NCI-H2081 (cell line): Measurements from ENCODE around the gene TRIM33.
"Not testable (repeated sequence)": the region's sequence is repeated elsewhere in the genome, so short reads cannot be mapped to it uniquely, and the experiment has no call there.

Experiments used
- DNase-seq, 2 experiments: peaks; one replicate each; lab custom pipeline; 2025; lab: John Stamatoyannopoulos, UW

TRIM33 gene

DNA sequence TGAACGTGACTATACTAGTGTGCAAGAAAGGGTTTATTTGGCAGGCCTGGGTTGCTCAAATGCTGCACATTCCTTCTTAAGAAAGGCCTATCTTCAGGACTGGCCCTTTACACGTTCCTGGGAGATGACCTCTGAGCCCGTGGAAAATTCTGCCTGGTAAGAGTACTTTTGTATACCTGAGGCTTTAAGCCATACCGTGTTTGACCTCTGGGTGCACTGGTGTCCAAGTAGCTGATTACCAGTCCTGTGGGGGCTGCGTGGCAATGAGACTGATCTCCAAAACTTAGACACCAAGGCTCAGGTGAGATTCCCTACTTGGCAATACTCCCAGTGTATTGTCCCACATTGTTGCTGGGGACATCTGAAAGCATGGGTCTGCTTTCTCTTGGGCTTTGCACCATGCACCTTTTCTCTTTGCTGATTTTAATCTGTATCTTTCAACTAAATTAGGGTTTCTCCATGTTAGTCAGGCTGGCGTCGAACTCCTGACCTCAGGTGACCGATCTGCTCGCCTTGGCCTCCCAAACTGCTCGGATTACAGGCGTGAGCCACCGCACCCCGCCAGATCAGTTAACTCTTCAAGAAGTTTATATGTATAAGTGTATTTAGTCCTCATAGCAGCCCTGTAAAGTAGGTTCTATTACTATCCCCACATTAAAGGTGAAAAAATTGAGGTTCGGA is 44.5 kb downstream of the TRIM33 start:
- no peak for DNase-seq

- DNase-seq, result no peak
These were observed 48.0 kb downstream of the TRIM33 start for GRCh38 chr1:114462963-114463362.

GRCh38 chr1:114462341-114462740 is 48.7 kb downstream of the TRIM33 start:
- no peak for DNase-seq

- DNase-seq, result no peak
These were observed 52.7 kb downstream of the TRIM33 start for GRCh38 chr1:114458237-114458777.

DNA sequence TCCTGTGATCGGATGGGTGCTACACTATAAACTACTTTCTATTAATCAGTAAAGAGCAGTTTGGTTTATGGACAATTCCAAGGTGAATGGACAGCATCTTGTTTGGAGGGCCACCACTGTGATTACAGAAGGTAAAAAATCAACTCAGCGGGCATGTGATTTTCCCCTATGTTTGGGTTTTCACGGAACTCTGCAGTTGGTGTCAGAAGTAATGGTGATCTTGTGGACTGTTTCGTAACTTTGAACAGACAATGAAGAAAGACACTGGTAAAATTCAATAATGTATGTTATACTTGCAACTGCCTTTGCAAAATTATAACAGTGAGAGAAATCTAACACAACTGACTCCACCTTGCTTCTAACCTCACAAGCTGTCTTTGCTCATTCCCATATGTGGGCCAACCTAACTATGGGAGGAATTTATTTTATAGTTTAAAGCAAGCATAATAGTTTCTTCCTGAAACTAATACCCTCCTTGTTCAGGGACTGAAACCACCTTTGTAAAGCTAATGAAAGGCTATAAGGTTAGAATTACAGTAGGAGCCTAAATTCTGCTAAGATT is 53.2 kb downstream of the TRIM33 start:
- DNase-seq, result no peak

DNA sequence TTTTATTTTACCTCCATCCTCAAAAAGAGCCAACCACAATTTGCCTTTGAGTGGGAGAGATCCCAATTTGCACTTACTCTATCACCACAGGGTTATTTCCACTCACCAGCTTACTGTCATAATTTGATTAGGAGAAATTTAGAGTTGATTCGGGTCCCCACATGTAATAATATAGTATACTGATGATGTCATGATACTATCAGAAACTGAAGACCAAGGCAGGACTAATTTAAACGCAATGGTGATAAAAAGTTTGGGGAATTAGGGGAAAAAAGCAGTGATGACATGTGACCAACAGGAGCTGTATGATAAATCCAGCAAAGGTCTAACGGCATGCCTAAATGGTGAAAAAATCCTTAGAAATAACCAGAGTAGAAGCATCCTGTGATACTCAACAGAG is 54.4 kb downstream of the TRIM33 start:
- DNase-seq, result no peak

DNA sequence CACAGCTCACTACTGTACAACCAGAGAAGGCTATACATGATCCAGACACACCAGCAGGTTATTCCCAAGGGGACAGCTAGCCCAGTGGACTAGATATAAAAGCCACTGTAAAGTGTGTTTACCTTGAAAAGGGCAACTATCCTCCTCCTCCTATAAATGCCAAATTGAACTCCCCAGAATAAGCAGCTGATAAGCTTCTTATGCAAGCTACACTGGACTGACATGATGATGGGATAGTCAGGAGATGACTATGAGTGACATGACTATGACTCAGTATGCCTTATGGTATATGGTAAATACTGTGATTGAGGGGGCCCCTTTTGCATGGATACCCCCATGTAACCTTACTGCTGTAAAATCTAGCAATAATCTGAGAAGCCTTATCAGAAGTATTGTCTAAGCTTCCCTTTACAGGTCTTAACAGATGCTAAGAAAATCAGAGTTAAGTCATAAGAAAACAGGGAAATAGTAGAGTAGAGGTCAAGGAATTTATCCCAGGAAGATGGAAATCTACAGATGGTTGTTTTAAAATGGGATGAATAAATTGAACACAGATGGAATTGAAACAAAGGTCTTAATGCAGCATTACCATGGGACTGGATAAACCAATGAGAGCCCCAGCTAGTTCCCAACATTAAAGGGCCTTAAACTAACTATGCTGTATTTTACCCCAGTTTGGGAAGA is 55.8 kb downstream of the TRIM33 start:
- no peak for DNase-seq

DNA sequence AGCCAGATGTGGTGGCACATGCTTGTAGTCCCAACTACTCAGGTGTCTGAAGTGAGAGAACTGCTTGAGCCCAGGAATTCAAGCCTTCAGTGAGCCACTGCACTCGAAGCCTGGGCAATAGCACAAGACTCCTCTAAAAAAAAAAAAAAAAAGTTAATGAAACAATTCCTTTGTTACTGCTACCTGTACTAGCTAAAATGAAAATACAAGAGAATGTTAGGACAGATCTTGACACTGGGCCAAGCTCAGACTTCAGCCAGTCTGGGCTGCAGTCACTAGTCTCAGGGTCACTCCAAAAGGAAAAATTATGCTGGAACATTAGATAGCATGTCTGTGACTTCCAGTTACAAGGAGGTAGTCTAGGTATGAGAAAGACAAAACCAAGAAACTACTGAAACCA is 56.5 kb downstream of the TRIM33 start:
- no peak for DNase-seq

DNA sequence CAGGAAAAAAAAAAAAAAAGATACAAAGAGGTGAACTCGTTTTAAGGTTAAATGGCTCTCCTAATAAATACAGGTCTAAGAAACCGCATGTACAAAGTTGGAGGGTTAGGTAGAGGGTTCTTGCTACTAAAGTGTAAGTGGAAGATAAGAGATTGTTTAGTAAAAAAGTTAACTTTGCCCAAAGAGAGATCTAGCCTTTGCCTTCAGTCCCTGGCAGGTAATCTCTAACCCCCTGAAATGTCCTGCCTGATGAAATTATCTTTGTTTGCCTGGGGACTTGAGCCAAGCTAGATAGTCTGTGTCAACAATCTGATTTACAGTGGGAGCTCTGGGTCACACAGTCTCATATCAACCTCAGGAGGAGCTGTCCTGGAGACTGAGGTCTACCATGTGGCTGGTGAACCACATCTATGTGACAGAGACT is 57.6 kb downstream of the TRIM33 start:
- no peak for DNase-seq

GRCh38 chr1:114448370-114449036 is 62.5 kb downstream of the TRIM33 start:
- no peak for DNase-seq

DNA sequence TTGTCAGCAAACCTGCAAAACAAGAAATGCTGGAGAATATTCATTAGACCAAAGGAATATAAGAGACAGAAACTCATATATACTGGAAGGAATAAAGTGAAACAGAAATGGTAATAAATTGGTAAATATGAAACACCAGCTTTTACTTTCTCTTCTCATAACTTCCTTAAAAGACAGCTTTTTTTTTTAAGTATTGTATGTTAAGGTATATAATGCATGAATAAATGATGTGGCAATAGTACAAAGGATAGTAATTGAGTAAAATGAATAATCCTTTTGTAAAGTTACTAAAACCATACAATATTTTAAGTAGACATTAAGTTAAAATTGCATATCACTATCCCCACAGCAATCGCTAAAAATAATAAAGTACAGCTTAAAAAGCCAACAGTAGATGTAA is 64.8 kb downstream of the TRIM33 start:
- DNase-seq, result no peak

- not testable (repeated sequence) for DNase-seq
These were observed 67.8 kb downstream of the TRIM33 start for GRCh38 chr1:114443226-114443625.

DNA sequence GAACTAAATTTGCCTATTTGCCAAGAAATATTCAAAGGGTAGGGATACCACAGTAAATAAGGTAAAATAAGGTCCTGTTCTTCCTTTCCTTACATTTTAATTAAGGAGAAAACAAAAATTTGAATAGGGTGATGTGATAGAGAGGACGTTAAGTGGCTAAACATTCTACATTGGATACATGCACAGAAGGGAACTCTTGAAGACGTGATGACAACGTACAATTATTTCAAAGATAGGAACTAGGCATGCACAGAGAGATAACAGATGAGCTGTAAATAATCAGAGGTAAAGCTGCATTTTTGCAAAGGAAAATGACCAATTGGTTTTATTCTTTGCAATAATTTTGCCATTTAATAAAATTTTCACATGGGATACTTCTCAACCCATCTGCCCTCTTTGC is 69.7 kb downstream of the TRIM33 start:
- no peak for DNase-seq

DNA sequence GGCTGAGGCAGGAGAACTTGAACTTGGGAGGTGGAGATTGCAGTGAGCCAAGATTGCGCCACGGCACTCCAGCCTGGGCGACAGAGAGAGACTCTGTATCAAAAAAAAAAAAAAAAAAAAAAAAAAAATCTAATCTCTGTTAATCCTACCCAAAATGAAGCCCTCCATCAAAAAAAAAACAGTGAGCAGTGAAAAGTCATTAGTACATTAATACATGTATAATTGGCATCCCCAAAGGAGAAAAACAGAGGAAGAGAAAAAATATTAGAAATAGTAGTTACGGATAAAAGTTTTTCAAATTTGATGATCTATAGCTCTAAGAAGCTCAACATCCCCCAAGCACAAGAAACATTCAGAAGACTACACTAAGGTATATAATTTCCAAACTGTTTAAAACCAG is 71.6 kb downstream of the TRIM33 start:
- no peak for DNase-seq

DNA sequence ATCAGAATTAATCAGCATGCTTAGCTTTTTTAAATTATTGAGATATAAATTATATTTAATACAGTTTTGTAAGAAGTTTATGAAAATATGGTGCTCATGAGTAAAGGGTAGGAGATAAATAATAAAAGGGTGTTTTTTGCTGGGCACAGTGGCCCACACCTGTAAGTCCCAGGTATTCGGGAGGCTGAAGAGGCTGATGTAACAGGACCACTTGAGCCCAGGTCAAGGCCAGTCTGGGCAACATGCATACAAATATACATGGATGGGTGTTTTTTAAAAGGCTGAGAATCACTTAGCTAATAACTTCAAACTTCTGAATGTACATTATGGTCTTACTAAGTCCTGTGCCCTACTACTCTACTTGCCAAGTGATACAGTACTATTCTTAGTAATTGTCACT is 73.2 kb downstream of the TRIM33 start:
- DNase-seq, result no peak

GRCh38 chr1:114436799-114437198 is 74.2 kb downstream of the TRIM33 start:
- DNase-seq, result no peak

GRCh38 chr1:114435088-114435715 is 75.8 kb downstream of the TRIM33 start:
- no peak for DNase-seq

- DNase-seq, result no peak
These were observed 80.0 kb downstream of the TRIM33 start for GRCh38 chr1:114431026-114431425.

DNA sequence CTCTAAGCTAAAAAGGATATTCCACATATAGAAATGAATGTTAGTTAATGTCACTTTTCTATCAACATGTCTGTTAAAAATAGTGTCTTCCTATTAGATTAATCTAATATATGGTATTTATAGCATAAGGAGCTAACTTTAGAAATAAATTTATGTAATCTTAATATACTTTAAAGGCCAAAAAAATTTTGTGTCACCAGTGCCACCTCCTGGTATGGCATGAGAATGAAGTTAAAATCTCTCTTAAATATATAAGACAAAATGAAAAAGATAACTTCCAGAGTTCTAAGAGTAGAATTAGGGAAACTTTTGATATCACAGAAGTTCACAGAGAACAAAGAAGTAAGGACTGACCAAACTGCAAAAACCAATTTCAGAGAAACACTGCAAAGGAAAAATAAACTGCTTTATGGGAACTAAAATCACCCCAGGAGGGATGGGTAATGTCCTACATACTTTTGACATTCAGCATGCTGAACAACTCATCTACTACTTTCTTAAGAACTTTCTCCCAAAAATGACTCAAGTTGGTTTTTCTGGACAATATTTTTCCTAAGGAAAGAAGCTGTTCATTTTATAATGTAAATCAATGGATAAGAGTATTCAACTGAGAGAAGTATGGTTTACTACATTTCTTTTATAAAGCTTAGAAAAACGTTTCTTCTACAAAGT is 82.8 kb downstream of the TRIM33 start:
- DNase-seq, result no peak

DNA sequence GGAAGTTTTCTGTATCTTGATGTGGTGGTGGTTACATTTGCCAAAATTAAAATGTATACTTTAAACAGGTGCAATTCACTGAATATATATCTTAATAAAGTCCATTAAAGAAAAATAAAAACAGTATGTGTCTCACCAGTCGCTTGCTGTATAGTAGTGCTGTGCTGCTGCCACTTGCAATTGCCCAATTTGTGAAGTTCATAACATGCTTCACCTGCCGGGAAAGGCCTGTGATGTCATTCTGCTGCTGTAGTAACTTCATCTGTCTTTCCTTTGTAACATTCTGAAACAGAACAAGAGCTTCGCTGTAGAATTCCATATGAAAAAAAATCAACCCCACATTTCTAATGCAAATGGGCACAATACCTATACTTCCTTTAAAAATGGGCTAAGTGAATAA is 83.4 kb downstream of the TRIM33 start:
- no peak for DNase-seq

- DNase-seq, result no peak
These were observed 87.5 kb downstream of the TRIM33 start for GRCh38 chr1:114423455-114423854.

DNA sequence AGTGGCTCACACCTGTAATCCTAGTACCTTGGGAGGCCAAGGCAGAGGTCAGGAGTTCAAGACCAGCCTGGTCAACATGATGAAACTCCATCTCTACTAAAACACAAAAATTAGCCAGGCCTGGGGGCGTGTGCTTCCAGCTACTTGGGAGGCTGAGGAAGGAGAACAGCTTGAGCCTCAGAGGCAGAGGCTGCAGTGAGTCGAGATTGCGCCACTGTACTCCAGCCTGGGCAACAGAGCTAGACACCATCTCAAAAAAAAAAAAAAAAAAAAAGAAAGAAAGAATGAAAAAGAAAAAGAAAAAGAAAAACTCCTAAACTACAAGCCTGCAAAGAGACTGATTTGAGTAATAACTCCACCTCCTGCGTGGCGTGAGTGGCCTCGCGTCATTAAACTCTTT is 92.1 kb downstream of the TRIM33 start:
- not testable (repeated sequence) for DNase-seq
